Activated CD8-positive, alpha-beta memory T cell treated with anti-CD3 and anti-CD28 coated beads, Interleukin-2, amount 50 U/mL, for 1 hour (primary cell): ENCODE data around the gene VSTM4.

Source experiments
- DNase-seq: peaks from one replicate; pipeline ENCODE4 v3.0.0-alpha.2; 2020; ENCODE audit errors: extremely low read depth

Gene VSTM4

GRCh38 chr10:49071160-49071761 lies 44.1 kb downstream of the VSTM4 start:
- no peak for DNase-seq

DNA sequence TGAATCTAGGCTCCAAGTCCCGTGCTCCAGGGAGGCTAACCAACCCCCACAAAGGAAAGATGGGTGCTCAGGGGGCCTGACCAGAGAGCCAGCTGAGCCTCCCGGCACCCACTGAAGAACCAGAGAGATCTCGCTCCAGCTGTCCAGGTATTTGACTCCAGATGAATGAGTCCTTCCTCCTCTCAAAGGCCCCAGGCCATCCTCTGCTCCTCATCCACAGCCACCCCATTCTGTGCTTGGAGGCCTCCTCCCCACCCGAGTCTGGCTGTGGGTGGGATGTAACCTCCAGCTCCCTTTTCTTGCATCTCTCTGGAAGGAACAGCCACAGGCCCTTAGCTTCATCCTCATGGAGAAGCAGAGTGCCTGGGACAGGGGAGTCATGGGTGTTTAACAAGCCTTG lies 44.6 kb downstream of the VSTM4 start:
- DNase-seq, result no peak

GRCh38 chr10:49068672-49069217 lies 46.6 kb downstream of the VSTM4 start:
- DNase-seq, result no peak

DNA sequence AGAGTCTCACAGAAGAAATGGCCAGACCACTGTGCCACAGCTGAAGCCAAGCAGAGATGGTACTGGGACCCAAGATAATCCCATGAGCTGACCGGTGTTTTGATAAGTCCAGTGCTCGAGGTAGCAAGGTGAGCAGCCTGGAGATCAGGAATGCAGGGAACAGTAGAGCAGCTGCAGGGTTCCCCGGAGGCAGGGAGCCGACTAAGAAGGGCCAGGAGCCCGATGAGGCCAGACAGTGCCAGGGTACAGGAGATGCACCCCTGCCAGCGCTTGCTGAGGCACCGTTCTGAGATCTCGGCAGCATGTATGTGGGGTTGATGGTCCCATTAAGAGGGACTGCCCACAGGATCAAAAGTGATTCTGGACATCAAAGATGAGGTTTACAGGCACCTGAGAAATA lies 47.1 kb downstream of the VSTM4 start:
- DNase-seq, result no peak

GRCh38 chr10:49066944-49067730 lies 48.2 kb downstream of the VSTM4 start:
- no peak for DNase-seq

DNA sequence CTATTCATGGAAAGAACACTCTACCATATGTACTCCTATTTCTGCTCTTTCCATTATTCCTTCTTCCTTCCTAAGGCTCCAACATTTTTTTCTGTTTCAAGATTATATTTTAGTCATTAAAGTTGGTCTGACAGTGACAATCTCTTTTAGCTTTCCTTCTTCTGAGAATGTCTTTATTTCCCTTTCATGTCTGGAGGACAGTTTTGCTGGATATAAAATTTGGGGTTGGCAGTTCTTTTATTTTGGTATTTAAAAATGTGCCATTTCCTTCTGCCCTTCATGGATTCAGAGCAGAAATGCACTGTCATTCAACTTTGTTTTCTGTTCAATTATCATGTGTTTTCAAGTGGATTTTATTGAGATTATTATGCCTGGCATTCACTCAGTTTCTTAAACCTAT lies 53.1 kb downstream of the VSTM4 start:
- DNase-seq, result no peak

DNA sequence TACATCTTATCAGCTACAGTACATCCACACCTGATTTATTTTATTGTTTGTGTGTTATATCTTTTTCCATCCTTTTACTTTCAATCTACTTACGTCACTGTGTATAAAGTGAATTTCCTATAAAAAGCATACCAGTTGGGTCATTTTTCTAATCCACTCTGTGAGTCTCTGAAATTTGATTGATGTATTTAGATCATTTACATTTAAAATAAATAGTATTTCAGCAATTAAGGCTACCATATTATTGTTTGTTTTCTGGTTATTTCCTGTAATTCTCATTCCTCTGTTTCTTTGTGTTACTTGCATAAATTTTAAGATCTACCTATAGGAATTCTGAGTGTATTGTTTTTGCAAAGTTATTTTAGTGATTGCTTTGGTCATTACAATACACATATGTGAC lies 53.7 kb downstream of the VSTM4 start:
- DNase-seq, result no peak

DNA sequence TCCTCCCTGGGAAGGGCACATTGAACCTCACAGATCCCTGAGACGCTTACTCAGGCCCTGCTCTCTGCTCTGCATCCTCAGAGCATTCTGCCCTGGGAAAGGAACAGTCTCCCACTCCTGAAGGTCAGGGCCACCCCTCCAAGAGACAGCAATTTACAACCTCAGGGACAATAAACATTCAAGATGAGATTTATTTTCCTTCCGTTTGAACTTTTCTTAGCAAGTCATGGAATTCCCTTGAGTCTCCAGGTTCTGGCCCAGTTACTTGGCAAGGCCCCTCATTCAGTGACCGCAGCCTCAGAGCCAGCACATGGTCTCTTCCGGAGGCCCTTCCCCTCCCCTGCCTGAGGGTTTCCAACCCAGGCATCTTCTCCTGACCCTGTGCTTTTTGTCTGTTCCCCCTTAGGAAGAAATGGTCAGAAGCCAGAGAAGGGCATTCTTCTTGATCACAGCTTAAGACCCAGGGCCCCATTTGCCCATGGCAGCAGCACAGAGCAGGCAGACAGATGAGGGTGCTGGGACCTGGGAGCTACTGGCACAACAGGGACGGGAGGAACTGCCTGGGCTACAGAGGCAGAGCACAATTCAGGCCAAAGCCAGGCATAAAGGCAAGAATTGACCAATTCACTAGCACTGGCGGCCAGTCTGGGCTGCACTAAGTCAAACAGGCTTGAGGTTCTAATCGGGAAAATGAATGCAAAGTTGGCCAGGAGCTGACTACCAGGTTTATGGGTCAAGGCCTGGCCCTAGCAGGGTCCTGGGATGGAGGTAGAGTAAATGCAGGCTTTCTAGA lies 56.7 kb downstream of the VSTM4 start:
- DNase-seq, result no peak

DNA sequence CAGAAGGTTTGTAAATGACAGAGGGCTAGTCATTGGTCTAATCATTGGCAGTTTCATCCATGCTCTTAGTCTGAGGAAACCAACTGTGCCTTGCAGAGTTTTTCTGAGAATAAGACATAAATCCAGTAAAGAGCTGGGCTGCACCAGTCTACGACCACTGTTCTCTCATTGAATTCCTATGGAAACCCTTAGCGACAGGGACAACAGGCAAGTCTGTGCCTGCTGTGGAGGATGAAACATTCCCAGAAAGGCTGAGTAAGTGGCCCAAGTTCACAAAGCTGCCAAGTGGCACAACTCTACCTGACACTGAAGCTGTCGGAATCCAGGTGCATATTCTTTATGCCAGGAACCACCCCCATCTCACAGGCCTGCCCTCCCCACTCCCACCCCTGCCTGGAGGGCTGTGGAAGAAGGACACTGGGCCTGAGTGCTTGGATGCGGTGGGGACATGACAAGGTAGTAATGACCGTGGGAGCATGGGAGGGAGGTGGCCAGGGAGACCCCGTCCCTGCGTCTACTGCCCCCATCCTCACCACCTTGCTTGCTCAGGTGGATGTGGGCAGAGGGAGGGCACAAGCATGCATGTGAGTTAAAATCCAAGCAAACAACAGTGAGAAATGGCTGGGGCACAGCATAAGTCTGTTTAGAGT lies 58.0 kb downstream of the VSTM4 start:
- no peak for DNase-seq

DNA sequence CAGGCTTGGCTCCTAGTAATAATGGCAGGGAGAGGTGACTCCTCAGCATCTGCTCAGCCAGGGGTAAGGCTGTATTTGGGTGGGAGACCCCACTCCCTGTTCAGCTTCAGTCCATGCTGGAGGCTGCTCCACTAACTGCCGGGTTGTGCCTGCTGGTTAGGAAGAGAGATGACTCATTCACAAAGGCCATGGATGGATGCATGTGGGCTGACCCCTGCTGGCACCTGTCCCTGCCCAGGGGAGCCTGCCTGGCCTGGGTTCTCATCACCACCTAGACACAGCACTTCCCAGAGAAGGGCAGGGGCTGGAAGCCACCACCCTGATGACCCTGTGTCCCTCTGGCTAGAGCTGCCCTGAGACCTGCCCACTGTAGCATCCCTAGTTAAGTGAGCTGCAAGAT lies 59.0 kb downstream of the VSTM4 start:
- no peak for DNase-seq

DNA sequence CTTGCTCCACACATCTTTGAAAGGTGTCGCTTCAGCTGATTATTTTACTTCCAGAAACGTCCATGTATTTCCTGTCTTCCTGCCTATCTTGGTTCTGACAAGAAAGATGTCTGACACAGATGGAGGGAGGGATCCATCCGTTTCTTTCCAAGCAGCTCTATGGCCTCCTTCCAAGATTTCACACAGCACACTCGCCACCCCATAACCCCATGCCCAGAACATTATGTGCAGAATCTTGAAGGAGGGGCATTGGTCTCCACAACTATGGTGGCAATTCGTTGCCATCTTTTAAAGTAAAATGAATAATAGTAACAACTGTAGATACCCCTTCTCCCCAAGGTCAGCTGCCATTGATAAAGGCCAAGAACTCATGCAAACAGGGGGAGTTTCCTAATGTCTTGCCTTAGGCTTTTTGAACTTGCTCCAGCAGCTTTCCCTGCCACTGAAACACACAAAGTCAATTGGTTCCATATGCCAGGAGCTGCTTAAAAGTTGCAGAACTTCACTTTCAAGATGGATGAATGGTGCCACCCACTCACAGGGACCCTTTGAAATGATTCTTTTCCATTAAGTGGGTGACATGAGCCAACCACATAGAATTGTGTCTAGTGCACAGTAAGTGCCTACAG lies 60.0 kb downstream of the VSTM4 start:
- no peak for DNase-seq

DNA sequence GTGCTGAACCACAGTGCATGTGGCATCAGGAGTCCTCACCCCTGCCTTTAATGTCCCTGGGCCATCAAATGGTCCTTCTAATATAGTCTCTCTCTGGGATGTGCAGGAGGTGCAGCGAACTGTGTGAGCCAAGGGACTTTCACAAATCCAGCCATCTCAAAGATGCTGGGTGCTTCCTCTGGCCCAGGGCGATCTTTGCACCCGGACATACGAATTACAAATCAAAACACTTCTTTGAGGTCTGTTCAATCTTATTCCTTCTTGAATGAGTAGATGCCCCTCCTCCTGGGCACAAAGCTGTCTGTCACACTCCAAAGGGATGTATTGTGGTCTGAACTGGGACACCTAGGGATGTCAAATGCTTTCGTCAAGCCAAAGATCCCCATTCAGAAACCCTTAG lies 60.6 kb downstream of the VSTM4 start:
- DNase-seq, result no peak

DNA sequence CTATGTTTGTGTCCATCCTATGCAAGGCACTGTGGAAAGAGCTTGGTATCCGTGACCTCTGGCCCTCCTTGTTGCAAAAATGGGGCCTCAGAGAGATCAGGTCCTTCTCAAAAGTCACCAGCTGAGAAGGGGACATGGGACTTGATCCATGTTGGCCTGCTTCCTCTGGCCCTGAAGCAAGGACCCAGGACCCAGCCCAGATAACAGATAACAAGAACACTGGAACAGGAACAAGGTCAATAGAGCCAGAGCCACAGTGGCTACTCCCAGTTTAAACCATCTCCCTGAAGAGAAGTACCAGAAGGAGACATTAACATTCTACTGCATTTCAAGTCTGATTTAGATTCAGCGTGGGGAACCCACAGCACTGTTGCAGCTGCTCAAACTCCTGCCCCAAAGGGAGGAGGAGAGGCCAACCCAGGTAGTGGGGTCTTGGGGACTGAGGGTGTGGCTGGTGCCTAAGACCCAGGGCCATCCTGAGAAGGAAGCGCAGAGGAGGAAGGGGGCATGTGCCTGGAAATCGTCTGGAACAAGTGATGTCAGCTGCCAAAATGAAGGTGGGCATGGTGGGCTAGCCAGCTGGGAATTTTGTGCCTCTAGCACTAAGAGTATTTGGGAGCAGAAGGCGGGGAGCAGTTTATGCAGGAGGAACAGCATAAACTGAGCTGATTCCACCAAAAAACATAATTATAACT lies 61.2 kb downstream of the VSTM4 start:
- DNase-seq, result no peak

- no peak for DNase-seq
Observed at GRCh38 chr10:49053053-49053997, 62.0 kb downstream of the VSTM4 start.

DNA sequence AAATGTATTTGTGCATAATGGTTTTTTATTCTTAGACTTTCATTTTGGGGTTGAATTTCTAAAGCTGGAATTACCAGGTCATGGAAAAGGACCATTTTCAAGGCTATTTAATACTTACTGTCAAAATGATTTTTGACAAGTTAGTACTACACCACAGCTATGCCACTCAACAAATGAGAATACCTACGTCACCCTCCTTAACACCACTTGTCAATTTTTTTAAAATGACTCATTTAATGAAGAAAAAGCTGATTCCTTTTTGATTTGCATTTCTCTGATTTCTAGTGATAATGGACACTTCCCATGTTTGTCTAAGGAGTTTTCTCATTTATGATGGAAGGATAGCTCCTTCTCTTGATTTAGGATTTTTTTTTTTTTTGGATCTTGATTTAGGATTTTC lies 63.3 kb downstream of the VSTM4 start:
- no peak for DNase-seq

DNA sequence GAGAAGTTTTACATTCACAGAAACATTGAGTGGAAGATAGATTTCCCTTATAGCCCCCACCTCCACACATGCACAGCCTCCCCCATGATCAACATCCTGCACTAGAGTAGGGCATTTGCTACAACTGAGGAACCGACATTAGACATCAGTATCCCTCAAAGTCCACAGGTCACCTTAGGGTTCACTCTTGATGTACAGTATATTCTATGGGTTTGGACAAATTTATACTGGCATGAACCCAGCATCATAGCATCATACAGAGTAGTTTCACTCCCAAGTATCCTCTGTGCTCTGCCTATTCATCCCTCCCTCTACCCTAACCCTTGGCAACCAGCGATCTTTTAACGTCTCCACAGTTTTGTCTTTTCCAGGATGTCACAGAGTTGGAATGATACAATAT lies 64.4 kb downstream of the VSTM4 start:
- DNase-seq, result no peak

- no peak for DNase-seq
Observed at GRCh38 chr10:49050366-49050765, 65.0 kb downstream of the VSTM4 start.

GRCh38 chr10:49049660-49050059 lies 65.7 kb downstream of the VSTM4 start:
- no peak for DNase-seq

- DNase-seq, result no peak
Observed at GRCh38 chr10:49047128-49047639, 68.1 kb downstream of the VSTM4 start.
